OCI-LY1 (cell line): ENCODE data around the gene PCDH11Y.
"Not testable (repeated sequence)": the region's sequence is repeated elsewhere in the genome, so short reads cannot be mapped to it uniquely, and the experiment has no call there.

Source experiments
- CTCF ChIP-seq: fragments of 200-600 bp; sonication (generic), shearing (Covaris generic); IDR thresholded peaks from 2 replicates; pipeline ENCODE4 v1.5.1; 2017; ENCODE audit warnings: mild to moderate bottlenecking, antibody characterized with exemption, low read length, moderate library complexity, mixed read lengths
- EZH2 ChIP-seq: fragments of 200-600 bp; sonication (generic), shearing (Covaris generic); IDR thresholded peaks from 2 replicates; pipeline ENCODE4 v1.8.0; 2017; ENCODE audit warnings: borderline replicate concordance, mixed run types, mild to moderate bottlenecking, antibody characterized with exemption, low read length, moderate library complexity, mixed read lengths

- TF ChIP-seq CTCF, result peak; percentile 16; the same call in 1 of the 2 replicates
- TF ChIP-seq EZH2, result not testable (repeated sequence)
Observed at GRCh38 chrY:5761403-5761802, 761.3 kb downstream of the PCDH11Y start.
